Fibroblast of skin of scalp (primary cell): ENCODE results near the gene SHROOM4.

Experiments
- DNase-seq: peaks from one replicate; pipeline ENCODE4 v3.0.0-alpha.2; 2013

SHROOM4 gene

GRCh38 chrX:50776248-50776647 is 37.7 kb downstream of the SHROOM4 start:
- no peak for DNase-seq

GRCh38 chrX:50771382-50771781 is 42.6 kb downstream of the SHROOM4 start:
- no peak for DNase-seq

GRCh38 chrX:50770702-50771101 is 43.3 kb downstream of the SHROOM4 start:
- DNase-seq: no peak

- no peak for DNase-seq
Observed at GRCh38 chrX:50769389-50770063, 44.5 kb downstream of the SHROOM4 start.

GRCh38 chrX:50768801-50769200 is 45.2 kb downstream of the SHROOM4 start:
- no peak for DNase-seq

GRCh38 chrX:50765986-50766385 is 48.0 kb downstream of the SHROOM4 start:
- no peak for DNase-seq

GRCh38 chrX:50762578-50762977 is 51.4 kb downstream of the SHROOM4 start:
- no peak for DNase-seq

- no peak for DNase-seq
Observed at GRCh38 chrX:50756276-50756675, 57.7 kb downstream of the SHROOM4 start.

- DNase-seq: no peak
Observed at GRCh38 chrX:50751091-50751490, 62.9 kb downstream of the SHROOM4 start.

GRCh38 chrX:50747471-50747900 is 66.5 kb downstream of the SHROOM4 start:
- peak; percentile 48 for DNase-seq

- no peak for DNase-seq
Observed at GRCh38 chrX:50736656-50737055, 77.3 kb downstream of the SHROOM4 start.

- DNase-seq: no peak
Observed at GRCh38 chrX:50726296-50726695, 87.7 kb downstream of the SHROOM4 start.

GRCh38 chrX:50725310-50725709 is 88.7 kb downstream of the SHROOM4 start:
- DNase-seq: no peak

- DNase-seq: peak; percentile 23
Observed at GRCh38 chrX:50723006-50723405, 91.0 kb downstream of the SHROOM4 start.

- DNase-seq: peak; percentile 73
Observed at GRCh38 chrX:50721764-50722521, 92.1 kb downstream of the SHROOM4 start.

- peak; percentile 5 for DNase-seq
Observed at GRCh38 chrX:50719614-50720013, 94.4 kb downstream of the SHROOM4 start.

GRCh38 chrX:50718776-50719175 is 95.2 kb downstream of the SHROOM4 start:
- peak; percentile 31 for DNase-seq

GRCh38 chrX:50716706-50717105 is 97.3 kb downstream of the SHROOM4 start:
- DNase-seq: no peak

- no peak for DNase-seq
Observed at GRCh38 chrX:50712777-50713176, 101.2 kb downstream of the SHROOM4 start.

- DNase-seq: no peak
Observed at GRCh38 chrX:50711907-50712306, 102.1 kb downstream of the SHROOM4 start.

- DNase-seq: peak; percentile 73
Observed at GRCh38 chrX:50707955-50708699, 105.9 kb downstream of the SHROOM4 start.

GRCh38 chrX:50707405-50707804 is 106.6 kb downstream of the SHROOM4 start:
- no peak for DNase-seq

- DNase-seq: peak; percentile 20
Observed at GRCh38 chrX:50705042-50705441, 109.0 kb downstream of the SHROOM4 start.
